Hepatocyte (in vitro differentiated cells): ENCODE measurements around the gene RTL1.

ENCODE experiments used
- EZH2phosphoT487 ChIP-seq: fragments of 200-600 bp; sonication (generic); IDR thresholded peaks from one replicate; pipeline ENCODE4 v1.6.1; 2018; ENCODE audit warnings: antibody characterized with exemption, mild to moderate bottlenecking, low read depth, moderate library complexity; ENCODE audit not compliant: unreplicated experiment, severe bottlenecking
- TF ChIP-seq, protein P1 (sequence below): fragments of 200-600 bp; sonication (generic); IDR thresholded peaks from 2 replicates; pipeline ENCODE4 v1.5.1; 2016; ENCODE audit warnings: antibody characterized with exemption, mild to moderate bottlenecking; ENCODE audit not compliant: poor library complexity

GRCh38 chr14:100896369-100897060 is 7.0 kb downstream of the RTL1 start:
- TF ChIP-seq, protein P1, sequence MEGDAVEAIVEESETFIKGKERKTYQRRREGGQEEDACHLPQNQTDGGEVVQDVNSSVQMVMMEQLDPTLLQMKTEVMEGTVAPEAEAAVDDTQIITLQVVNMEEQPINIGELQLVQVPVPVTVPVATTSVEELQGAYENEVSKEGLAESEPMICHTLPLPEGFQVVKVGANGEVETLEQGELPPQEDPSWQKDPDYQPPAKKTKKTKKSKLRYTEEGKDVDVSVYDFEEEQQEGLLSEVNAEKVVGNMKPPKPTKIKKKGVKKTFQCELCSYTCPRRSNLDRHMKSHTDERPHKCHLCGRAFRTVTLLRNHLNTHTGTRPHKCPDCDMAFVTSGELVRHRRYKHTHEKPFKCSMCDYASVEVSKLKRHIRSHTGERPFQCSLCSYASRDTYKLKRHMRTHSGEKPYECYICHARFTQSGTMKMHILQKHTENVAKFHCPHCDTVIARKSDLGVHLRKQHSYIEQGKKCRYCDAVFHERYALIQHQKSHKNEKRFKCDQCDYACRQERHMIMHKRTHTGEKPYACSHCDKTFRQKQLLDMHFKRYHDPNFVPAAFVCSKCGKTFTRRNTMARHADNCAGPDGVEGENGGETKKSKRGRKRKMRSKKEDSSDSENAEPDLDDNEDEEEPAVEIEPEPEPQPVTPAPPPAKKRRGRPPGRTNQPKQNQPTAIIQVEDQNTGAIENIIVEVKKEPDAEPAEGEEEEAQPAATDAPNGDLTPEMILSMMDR: no peak
- TF ChIP-seq EZH2phosphoT487: no peak
